Muscle layer of colon (tissue), 2 donors: ENCODE data around the gene PTPRG.

Experiments used
- H3K27ac ChIP-seq: one replicate; pipeline ENCODE4 v1.7.0; 2013; ENCODE audit warnings: low read depth, mild to moderate bottlenecking, low read length, moderate library complexity
- H3K27me3 ChIP-seq, 2 donors: one replicate each; pipeline ENCODE4 v1.7.0; 2013; ENCODE audit warnings: low read length in 2 of 2, mild to moderate bottlenecking in 2 of 2; ENCODE audit not compliant: insufficient read depth in 2 of 2, control insufficient read depth in 1 of 2
- H3K36me3 ChIP-seq: one replicate; pipeline ENCODE4 v1.7.0; 2013; ENCODE audit warnings: mild to moderate bottlenecking, low read length; ENCODE audit not compliant: insufficient read depth
- H3K4me1 ChIP-seq: one replicate; pipeline ENCODE4 v1.7.0; 2013; ENCODE audit warnings: mild to moderate bottlenecking, low read length; ENCODE audit not compliant: insufficient read depth
- H3K4me3 ChIP-seq, 2 donors: one replicate each; pipeline ENCODE4 v1.7.0; 2013; ENCODE audit warnings: low read length in 2 of 2, low read depth in 1 of 2, mild to moderate bottlenecking in 1 of 2, moderate library complexity in 1 of 2
- H3K9ac ChIP-seq: one replicate; pipeline ENCODE4 v1.7.0; 2013; ENCODE audit warnings: low read length
- H3K9me3 ChIP-seq: one replicate; pipeline ENCODE4 v1.7.0; 2013; ENCODE audit warnings: mild to moderate bottlenecking, low read length
- donor health status: abdominal sarcoma.
- donor health status: Adenocarcinoma of cecum.

Gene PTPRG

GRCh38 chr3:62180514-62180913 is 619.1 kb downstream of the PTPRG start:
- Histone ChIP-seq H3K9me3 (no peaks in the 10 kb centered on the region), H3K9ac (no peak overlapping the region), H3K4me1 (no peaks in the 10 kb centered on the region), H3K36me3 (no peaks in the 10 kb centered on the region), H3K4me3 (no peak overlapping the region), H3K27ac (no peak overlapping the region), H3K27me3 (no peaks in the 10 kb centered on the region)

GRCh38 chr3:62183087-62183486 is 621.7 kb downstream of the PTPRG start:
- Histone ChIP-seq H3K4me3 (no peak overlapping the region), H3K9ac (no peak overlapping the region), H3K9me3 (no peaks in the 10 kb centered on the region), H3K36me3 (no peaks in the 10 kb centered on the region), H3K27me3 (no peaks in the 10 kb centered on the region), H3K4me1 (peaks cover 9% of the 10 kb centered on the region), H3K27ac (no peak overlapping the region)

GRCh38 chr3:62183969-62184368 is 622.6 kb downstream of the PTPRG start:
- Histone ChIP-seq H3K9me3 (no peaks in the 10 kb centered on the region), H3K4me3 (no peak overlapping the region), H3K4me1 (peaks cover 11% of the 10 kb centered on the region), H3K36me3 (no peaks in the 10 kb centered on the region), H3K27ac (no peak overlapping the region), H3K27me3 (no peaks in the 10 kb centered on the region), H3K9ac (no peak overlapping the region)

- Histone ChIP-seq H3K9ac (no peak overlapping the region), H3K27me3 (no peaks in the 10 kb centered on the region), H3K4me3 (no peak overlapping the region), H3K4me1 (peaks cover 14% of the 10 kb centered on the region), H3K9me3 (no peaks in the 10 kb centered on the region), H3K36me3 (no peaks in the 10 kb centered on the region), H3K27ac (no peak overlapping the region)
Measured at GRCh38 chr3:62184559-62184958, 623.2 kb downstream of the PTPRG start.

GRCh38 chr3:62187022-62187431 is 625.7 kb downstream of the PTPRG start:
- Histone ChIP-seq H3K9ac (no peak overlapping the region), H3K4me3 (no peak overlapping the region), H3K9me3 (no peaks in the 10 kb centered on the region), H3K27ac (no peak overlapping the region), H3K4me1 (peaks cover 14% of the 10 kb centered on the region), H3K36me3 (peaks cover 8% of the 10 kb centered on the region), H3K27me3 (no peaks in the 10 kb centered on the region)

GRCh38 chr3:62188681-62189375 is 627.5 kb downstream of the PTPRG start:
- Histone ChIP-seq H3K4me1 (peaks cover 14% of the 10 kb centered on the region), H3K4me3 (peak overlapping the region in 1 of 2 donors; percentile 19), H3K9me3 (no peaks in the 10 kb centered on the region), H3K27ac (no peak overlapping the region), H3K36me3 (peaks cover 14% of the 10 kb centered on the region), H3K9ac (no peak overlapping the region), H3K27me3 (no peaks in the 10 kb centered on the region)

- H3K4me3 ChIP-seq = no peak overlapping the region
- peaks cover 14% of the 10 kb centered on the region for H3K36me3 ChIP-seq
- H3K27ac ChIP-seq = no peak overlapping the region
- H3K4me1 ChIP-seq = peaks cover 14% of the 10 kb centered on the region
- no peak overlapping the region for H3K9ac ChIP-seq
- H3K9me3 ChIP-seq = no peaks in the 10 kb centered on the region
- no peaks in the 10 kb centered on the region for H3K27me3 ChIP-seq
Measured at GRCh38 chr3:62189376-62189698, 628.0 kb downstream of the PTPRG start.

GRCh38 chr3:62192891-62193290 is 631.5 kb downstream of the PTPRG start:
- H3K36me3 ChIP-seq = peaks cover 14% of the 10 kb centered on the region
- no peaks in the 10 kb centered on the region for H3K27me3 ChIP-seq
- H3K4me1 ChIP-seq = peaks cover 5% of the 10 kb centered on the region
- H3K4me3 ChIP-seq = no peak overlapping the region
- no peak overlapping the region for H3K27ac ChIP-seq
- no peaks in the 10 kb centered on the region for H3K9me3 ChIP-seq
- no peak overlapping the region for H3K9ac ChIP-seq

GRCh38 chr3:62193586-62194345 is 632.4 kb downstream of the PTPRG start:
- H3K4me1 ChIP-seq = peaks cover 5% of the 10 kb centered on the region
- H3K27me3 ChIP-seq = no peaks in the 10 kb centered on the region
- peaks cover 14% of the 10 kb centered on the region for H3K36me3 ChIP-seq
- H3K9ac ChIP-seq = no peak overlapping the region
- H3K27ac ChIP-seq = no peak overlapping the region
- H3K4me3 ChIP-seq = no peak overlapping the region
- no peaks in the 10 kb centered on the region for H3K9me3 ChIP-seq

GRCh38 chr3:62197350-62198012 is 636.1 kb downstream of the PTPRG start:
- Histone ChIP-seq H3K27ac (no peak overlapping the region), H3K4me3 (no peak overlapping the region), H3K9me3 (no peaks in the 10 kb centered on the region), H3K4me1 (no peaks in the 10 kb centered on the region), H3K27me3 (no peaks in the 10 kb centered on the region), H3K36me3 (peaks cover 6% of the 10 kb centered on the region), H3K9ac (no peak overlapping the region)

GRCh38 chr3:62199126-62199525 is 637.8 kb downstream of the PTPRG start:
- Histone ChIP-seq H3K36me3 (peaks cover 6% of the 10 kb centered on the region), H3K4me1 (no peaks in the 10 kb centered on the region), H3K27me3 (no peaks in the 10 kb centered on the region), H3K9me3 (no peaks in the 10 kb centered on the region), H3K27ac (no peak overlapping the region), H3K4me3 (no peak overlapping the region), H3K9ac (no peak overlapping the region)
